HCT116 (cell line): ENCODE data around the gene MYL4.

Experiments
- CEBPB ChIP-seq: IDR thresholded peaks from 2 replicates; pipeline ENCODE4 v1.6.1; 2012; ENCODE audit warnings: low read depth
- CTCF ChIP-seq, 3 experiments: fragments of 200-600 bp in 1 of 3; sonication (generic) in 1 of 3; IDR thresholded peaks in 2 of 3; conservative IDR thresholded peaks in 1 of 3; 2 replicates each; pipeline ENCODE4 v1.5.1; 2012 to 2017; ENCODE audit warnings: low read depth in 2 of 3, low read length in 2 of 3, antibody characterized with exemption in 1 of 3, borderline replicate concordance in 1 of 3, control low read depth in 1 of 3, mild to moderate bottlenecking in 1 of 3, mixed read lengths in 1 of 3, mixed run types in 1 of 3, moderate library complexity in 1 of 3; ENCODE audit not compliant: insufficient read depth in 1 of 3
- EGR1 ChIP-seq: IDR thresholded peaks from 2 replicates; pipeline ENCODE4 v1.6.1; 2012; ENCODE audit warnings: low read depth
- EZH2 ChIP-seq: fragments of 200-600 bp; sonication (generic); IDR thresholded peaks from 2 replicates; pipeline ENCODE4 v1.6.1; 2017; ENCODE audit warnings: antibody characterized with exemption, mixed run types
- MAX ChIP-seq: IDR thresholded peaks from 2 replicates; pipeline ENCODE4 v1.6.1; 2012
- POLR2A ChIP-seq: IDR thresholded peaks from 2 replicates; pipeline ENCODE4 v1.7.0; 2011; ENCODE audit warnings: borderline replicate concordance; ENCODE audit not compliant: insufficient read depth, insufficient read length; ENCODE audit errors: extremely low read depth
- POLR2AphosphoS5 ChIP-seq: IDR thresholded peaks from 2 replicates; pipeline ENCODE4 v1.6.1; 2011; ENCODE audit warnings: mild to moderate bottlenecking, low read depth, low read length, moderate library complexity
- RAD21 ChIP-seq: IDR thresholded peaks from 2 replicates; pipeline ENCODE4 v1.6.1; 2012; ENCODE audit warnings: low read depth, mild to moderate bottlenecking
- SP1 ChIP-seq: IDR thresholded peaks from 2 replicates; pipeline ENCODE4 v1.6.1; 2012; ENCODE audit warnings: low read depth

GRCh38 chr17:47222047-47222446, 12.9 kb downstream of the MYL4 start:
- TF ChIP-seq EZH2: no peak
- no peak for TF ChIP-seq RAD21
- no peak for TF ChIP-seq CTCF (IDR thresholded peaks at IDR 0.05 in 2 of 3, conservative IDR thresholded peaks at IDR 0.05 in 1 of 3; ENCODE audit: borderline replicate concordance in 1 of 3, insufficient read depth in 1 of 3, low read depth in 2 of 3, low read length in 2 of 3)
- TF ChIP-seq POLR2AphosphoS5: no peak
- TF ChIP-seq SP1: no peak
- TF ChIP-seq CEBPB: no peak
- TF ChIP-seq POLR2A: no peak
- TF ChIP-seq EGR1: no peak
- TF ChIP-seq MAX: no peak
